Prostate gland (tissue), 2 donors: ENCODE data around the gene PLSCR3. TPM values are rescaled to one million over a fixed set of nuclear protein-coding genes. Genes with fewer than 3 reads are reported as not detected.

Experiments used
- DNase-seq: peaks from one replicate; pipeline ENCODE4 v3.0.0-alpha.2; 2019; ENCODE audit warnings: low spot score
- H3K27ac ChIP-seq, 2 donors: fragments of 200-600 bp; sonication (generic); 2 replicates each; pipeline ENCODE4 v1.5.1; 2017 to 2019
- H3K27me3 ChIP-seq: fragments of 200-600 bp; sonication (generic); replicated peaks from 2 replicates; pipeline ENCODE4 v1.5.1; 2019; ENCODE audit not compliant: insufficient read depth
- H3K36me3 ChIP-seq, 2 donors: fragments of 200-600 bp; sonication (generic); 1 replicate in 1 of 2; 2 replicates in 1 of 2; pipeline versions ENCODE4 v1.5.1 to v1.8.1; 2017 to 2019
- H3K4me1 ChIP-seq: fragments of 200-600 bp; sonication (generic); replicated peaks from 2 replicates; pipeline ENCODE4 v1.5.1; 2019
- H3K4me3 ChIP-seq, 2 donors: fragments of 200-600 bp; sonication (generic); 2 replicates each; pipeline ENCODE4 v1.5.1; 2017 to 2019
- H3K9me3 ChIP-seq: fragments of 200-600 bp; sonication (generic); 2 replicates; pipeline ENCODE4 v1.5.1; 2017
- POLR2AphosphoS5 ChIP-seq: sonication (generic); formaldehyde crosslinking; IDR thresholded peaks from one replicate; pipeline ENCODE4 v1.6.1; 2017; ENCODE audit warnings: antibody characterized with exemption
- WGBS: methylation state at CpG from one replicate; pipeline ENCODE4 v1.1.5; 2018; 5-methylcytosine and 5-hydroxymethylcytosine counted together
- intact Hi-C: fragments of 100-400 bp; cut with DNase I; formaldehyde crosslinking; loops from one replicate; pipeline ENCODE4 v1.14.2; 2022
- total RNA-seq, 2 donors: library from RNA; depleted of rRNA; stranded (reverse); fragments of >200 nt; gene quantifications; one replicate each; pipeline ENCODE4 v1.1.0, GENCODE V29; 2016
- TF ChIP-seq, protein P1 (sequence below), 4 experiments: fragments of 200-600 bp in 2 of 4; fragments of 450-650 bp in 2 of 4; sonication (generic) in 2 of 4; IDR thresholded peaks; 1 replicate in 3 of 4; 2 replicates in 1 of 4; pipeline ENCODE4 v1.5.1; 2016 to 2019; ENCODE audit warnings: antibody characterized with exemption in 4 of 4, mild to moderate bottlenecking in 2 of 4, moderate library complexity in 2 of 4

The PLSCR3 gene
- total RNA-seq, 2 donors from 2014 or later = 25.8 to 26.4 TPM

DNA sequence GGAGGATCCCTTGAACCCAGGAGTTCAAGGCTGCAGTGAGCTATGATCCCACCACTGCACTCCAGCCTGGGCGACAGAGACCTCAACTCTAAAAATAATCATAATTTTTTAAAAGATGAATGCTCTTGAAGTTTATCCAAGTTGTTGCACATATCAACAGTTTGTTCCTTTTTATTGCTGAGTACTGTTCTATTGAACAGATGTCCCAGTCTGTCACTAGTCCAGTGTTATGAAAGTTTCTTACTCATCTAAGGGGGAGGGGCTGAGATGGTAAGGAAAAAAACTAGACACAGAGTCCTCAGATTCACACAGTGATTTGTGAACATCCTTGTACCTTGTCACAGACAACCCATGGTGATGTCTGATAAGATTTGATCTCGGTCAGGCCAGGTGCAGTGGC is 54.1 kb downstream of the PLSCR3 start:
- H3K9me3 ChIP-seq = no peaks in the 10 kb centered on the region
- DNase-seq = no peak
- no peaks in the 10 kb centered on the region for H3K36me3 ChIP-seq
- no peaks in the 10 kb centered on the region for H3K4me1 ChIP-seq
- no peak overlapping the region for H3K4me3 ChIP-seq
- H3K27me3 ChIP-seq = no peaks in the 10 kb centered on the region
- intact Hi-C loops = no loop called here
- 32% methylated on average over 2 of the region's 2 CpGs for WGBS
- TF ChIP-seq, protein P1, sequence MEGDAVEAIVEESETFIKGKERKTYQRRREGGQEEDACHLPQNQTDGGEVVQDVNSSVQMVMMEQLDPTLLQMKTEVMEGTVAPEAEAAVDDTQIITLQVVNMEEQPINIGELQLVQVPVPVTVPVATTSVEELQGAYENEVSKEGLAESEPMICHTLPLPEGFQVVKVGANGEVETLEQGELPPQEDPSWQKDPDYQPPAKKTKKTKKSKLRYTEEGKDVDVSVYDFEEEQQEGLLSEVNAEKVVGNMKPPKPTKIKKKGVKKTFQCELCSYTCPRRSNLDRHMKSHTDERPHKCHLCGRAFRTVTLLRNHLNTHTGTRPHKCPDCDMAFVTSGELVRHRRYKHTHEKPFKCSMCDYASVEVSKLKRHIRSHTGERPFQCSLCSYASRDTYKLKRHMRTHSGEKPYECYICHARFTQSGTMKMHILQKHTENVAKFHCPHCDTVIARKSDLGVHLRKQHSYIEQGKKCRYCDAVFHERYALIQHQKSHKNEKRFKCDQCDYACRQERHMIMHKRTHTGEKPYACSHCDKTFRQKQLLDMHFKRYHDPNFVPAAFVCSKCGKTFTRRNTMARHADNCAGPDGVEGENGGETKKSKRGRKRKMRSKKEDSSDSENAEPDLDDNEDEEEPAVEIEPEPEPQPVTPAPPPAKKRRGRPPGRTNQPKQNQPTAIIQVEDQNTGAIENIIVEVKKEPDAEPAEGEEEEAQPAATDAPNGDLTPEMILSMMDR (IDR thresholded peaks at IDR 0.05) = no peak
- peak; percentile 33 for TF ChIP-seq POLR2AphosphoS5
- H3K27ac ChIP-seq = no peak overlapping the region

Other genes starting within 250 kb of the PLSCR3 start
- gene ASGR1, start 215.2 kb downstream of the PLSCR3 start, total RNA-seq = 1 to 10 TPM in 1 of 2 donors, under 1 TPM in 1; 0.50 to 9.4 TPM
- 10 to 100 TPM in 1 of 2 donors, 1 to 10 TPM in 1; 9.3 to 31.6 TPM for gene DLG4, start 174.7 kb downstream of the PLSCR3 start, total RNA-seq
- gene ACADVL, start 174.6 kb downstream of the PLSCR3 start, total RNA-seq = 100 to 1,000 TPM; 589 to 593 TPM
- gene DVL2, start 160.0 kb downstream of the PLSCR3 start, total RNA-seq = 100 to 1,000 TPM in 1 of 2 donors, 10 to 100 TPM in 1; 52.3 to 116 TPM
- 10 to 100 TPM; 41.2 to 92.5 TPM for gene PHF23, start 155.1 kb downstream of the PLSCR3 start, total RNA-seq
- 100 to 1,000 TPM; 493 to 527 TPM for gene GABARAP, start 152.1 kb downstream of the PLSCR3 start, total RNA-seq
- gene CTDNEP1, start 142.8 kb downstream of the PLSCR3 start, total RNA-seq = 100 to 1,000 TPM in 1 of 2 donors, 10 to 100 TPM in 1; 61.2 to 107 TPM
- 10 to 100 TPM; 50.1 to 65.2 TPM for gene ELP5, start 142.3 kb downstream of the PLSCR3 start, total RNA-seq
- gene CLDN7, start 132.0 kb downstream of the PLSCR3 start, total RNA-seq = 10 to 100 TPM; 42.0 to 45.8 TPM
- 10 to 100 TPM; 13.8 to 27.4 TPM for gene SLC2A4, start 112.8 kb downstream of the PLSCR3 start, total RNA-seq
- 10 to 100 TPM in 1 of 2 donors, under 1 TPM in 1; 0.64 to 49.1 TPM for gene YBX2, start 99.9 kb downstream of the PLSCR3 start, total RNA-seq
- gene EIF5A, start 86.9 kb downstream of the PLSCR3 start, total RNA-seq = 100 to 1,000 TPM; 172 to 195 TPM
- 100 to 1,000 TPM in 1 of 2 donors, 10 to 100 TPM in 1; 88.4 to 140 TPM for gene GPS2, start 79.2 kb downstream of the PLSCR3 start, total RNA-seq
- gene NEURL4, start 65.2 kb downstream of the PLSCR3 start, total RNA-seq = 10 to 100 TPM; 15.7 to 36.0 TPM
- gene ACAP1, start 58.0 kb downstream of the PLSCR3 start, total RNA-seq = 1 to 10 TPM; 2.5 to 6.5 TPM
- gene KCTD11, start 42.4 kb downstream of the PLSCR3 start, total RNA-seq = 10 to 100 TPM in 1 of 2 donors, 1 to 10 TPM in 1; 8.9 to 15.2 TPM
- gene TMEM95, start 39.4 kb downstream of the PLSCR3 start, total RNA-seq = not detected
- 10 to 100 TPM in 1 of 2 donors, 1 to 10 TPM in 1; 9.9 to 28.4 TPM for gene TNK1, start 13.4 kb downstream of the PLSCR3 start, total RNA-seq
- 100 to 1,000 TPM in 1 of 2 donors, 10 to 100 TPM in 1; 63.0 to 192 TPM for gene TMEM256, start 9.6 kb upstream of the PLSCR3 start, total RNA-seq
- gene NLGN2, start 13.3 kb upstream of the PLSCR3 start, total RNA-seq = 10 to 100 TPM in 1 of 2 donors, 1 to 10 TPM in 1; 8.6 to 16.2 TPM
- 1 to 10 TPM in 1 of 2 donors, not detected in 1; 3.6 TPM for gene SPEM1, start 25.8 kb upstream of the PLSCR3 start, total RNA-seq
- 1 to 10 TPM in 1 of 2 donors, not detected in 1; 5.3 TPM for gene SPEM2, start 31.1 kb upstream of the PLSCR3 start, total RNA-seq
- under 1 TPM; 0.09 to 0.11 TPM for gene SPEM3, start 34.3 kb upstream of the PLSCR3 start, total RNA-seq
- 10 to 100 TPM in 1 of 2 donors, 1 to 10 TPM in 1; 9.9 to 10.3 TPM for gene TMEM102, start 40.9 kb upstream of the PLSCR3 start, total RNA-seq
- 1 to 10 TPM; 1.2 to 4.2 TPM for gene FGF11, start 45.0 kb upstream of the PLSCR3 start, total RNA-seq
- 10 to 100 TPM in 1 of 2 donors, 1 to 10 TPM in 1; 6.9 to 10.4 TPM for gene CHRNB1, start 50.5 kb upstream of the PLSCR3 start, total RNA-seq
- gene ZBTB4, start 85.1 kb upstream of the PLSCR3 start, total RNA-seq = 10 to 100 TPM; 60.5 to 69.4 TPM
- gene SLC35G6, start 86.9 kb upstream of the PLSCR3 start, total RNA-seq = not detected
- 100 to 1,000 TPM in 1 of 2 donors, 10 to 100 TPM in 1; 79.7 to 217 TPM for gene POLR2A, start 89.8 kb upstream of the PLSCR3 start, total RNA-seq
- 10 to 100 TPM; 29.9 to 47.9 TPM for gene TNFSF12, start 154.5 kb upstream of the PLSCR3 start, total RNA-seq
- gene TNFSF13, start 164.2 kb upstream of the PLSCR3 start, total RNA-seq = 10 to 100 TPM; 20.4 to 21.1 TPM
- 10 to 100 TPM; 39.6 to 65.7 TPM for gene SENP3, start 167.4 kb upstream of the PLSCR3 start, total RNA-seq
- 10 to 100 TPM; 12.3 to 17.3 TPM for gene CD68, start 185.1 kb upstream of the PLSCR3 start, total RNA-seq
- 100 to 1,000 TPM; 101 to 239 TPM for gene MPDU1, start 189.3 kb upstream of the PLSCR3 start, total RNA-seq
- 10 to 100 TPM in 1 of 2 donors, 1 to 10 TPM in 1; 6.3 to 15.0 TPM for gene SOX15, start 195.6 kb upstream of the PLSCR3 start, total RNA-seq
- 10 to 100 TPM; 27.1 to 51.4 TPM for gene FXR2, start 220.4 kb upstream of the PLSCR3 start, total RNA-seq
- gene SAT2, start 233.3 kb upstream of the PLSCR3 start, total RNA-seq = 100 to 1,000 TPM in 1 of 2 donors, 10 to 100 TPM in 1; 83.3 to 139 TPM
- 1 to 10 TPM in 1 of 2 donors, not detected in 1; 2.1 TPM for gene SHBG, start 235.6 kb upstream of the PLSCR3 start, total RNA-seq